Embryonic facial prominence (tissue), 1 donor: ENCODE results near the gene CD34.
"Not testable (repeated sequence)": the region's sequence is repeated elsewhere in the genome, so short reads cannot be mapped to it uniquely, and the experiment has no call there.

Experiments used
- DNase-seq: peaks from one replicate; pipeline ENCODE4 v3.0.0-alpha.2; 2016; ENCODE audit errors: extremely low spot score

Gene CD34, protein sequence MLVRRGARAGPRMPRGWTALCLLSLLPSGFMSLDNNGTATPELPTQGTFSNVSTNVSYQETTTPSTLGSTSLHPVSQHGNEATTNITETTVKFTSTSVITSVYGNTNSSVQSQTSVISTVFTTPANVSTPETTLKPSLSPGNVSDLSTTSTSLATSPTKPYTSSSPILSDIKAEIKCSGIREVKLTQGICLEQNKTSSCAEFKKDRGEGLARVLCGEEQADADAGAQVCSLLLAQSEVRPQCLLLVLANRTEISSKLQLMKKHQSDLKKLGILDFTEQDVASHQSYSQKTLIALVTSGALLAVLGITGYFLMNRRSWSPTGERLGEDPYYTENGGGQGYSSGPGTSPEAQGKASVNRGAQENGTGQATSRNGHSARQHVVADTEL

DNA sequence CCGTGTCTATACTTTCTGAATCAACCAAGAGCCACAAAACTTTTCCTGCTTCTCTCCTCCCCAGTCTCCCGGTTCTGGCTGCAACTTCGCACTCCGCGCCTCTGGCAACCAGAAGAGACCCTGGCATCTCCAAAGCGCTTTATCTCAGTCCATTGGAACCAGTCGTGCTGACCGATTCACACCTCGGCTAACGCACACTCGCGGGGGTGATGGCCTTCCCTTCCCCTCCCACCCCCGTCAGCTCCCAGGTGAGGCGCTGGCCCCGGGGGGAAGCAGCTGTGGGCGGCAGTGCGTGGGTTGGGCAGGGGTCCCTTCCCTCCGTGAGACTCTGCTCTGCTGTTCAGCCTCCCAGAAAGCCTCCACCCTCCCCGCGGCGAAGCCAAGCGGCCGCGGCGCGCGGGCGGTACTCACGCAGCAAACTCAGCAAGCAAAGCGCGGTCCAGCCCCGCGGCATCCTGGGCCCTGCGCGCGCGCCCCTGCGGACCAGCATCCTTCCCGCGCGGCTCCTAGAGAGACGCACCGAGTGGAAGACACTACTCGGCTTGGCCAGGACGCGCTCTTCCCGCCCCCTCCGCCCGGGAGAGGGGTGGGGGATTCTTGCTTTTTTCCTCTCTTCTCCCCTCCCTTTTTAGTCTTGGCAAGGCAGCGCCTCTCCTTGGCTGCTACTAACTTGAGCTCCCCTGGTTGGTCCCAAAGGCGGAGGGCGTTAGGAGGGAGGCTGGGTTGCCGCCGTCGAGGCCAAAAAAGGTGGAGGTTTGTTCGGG, at the start of gene CD34:
Gene CD34, minus strand, starts transcription at position 535 of the 764 bp plus-strand sequence. Its CDS starts 45 bp downstream, at position 490.
- no peak for DNase-seq

DNA sequence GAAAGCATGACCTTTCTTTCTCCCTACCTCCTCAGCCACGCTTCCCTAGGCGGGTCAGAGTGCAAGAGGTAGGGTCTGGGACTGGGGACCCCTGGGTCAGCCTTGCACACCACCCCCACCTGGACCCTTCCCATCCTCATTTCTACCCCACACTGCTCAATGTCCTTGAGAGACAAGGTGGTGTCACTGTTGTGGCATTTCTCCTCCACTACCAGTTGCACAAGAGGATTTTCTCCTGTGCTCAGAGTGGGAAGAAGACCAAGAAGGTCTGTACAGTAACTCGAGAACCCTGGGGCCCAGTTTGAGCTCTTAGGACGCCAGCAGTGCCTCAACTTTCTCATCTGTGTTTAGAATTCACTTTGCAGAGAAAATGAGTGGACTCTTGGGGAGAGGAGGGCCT, 49.4 kb upstream of the CD34 start:
- DNase-seq, result no peak

DNA sequence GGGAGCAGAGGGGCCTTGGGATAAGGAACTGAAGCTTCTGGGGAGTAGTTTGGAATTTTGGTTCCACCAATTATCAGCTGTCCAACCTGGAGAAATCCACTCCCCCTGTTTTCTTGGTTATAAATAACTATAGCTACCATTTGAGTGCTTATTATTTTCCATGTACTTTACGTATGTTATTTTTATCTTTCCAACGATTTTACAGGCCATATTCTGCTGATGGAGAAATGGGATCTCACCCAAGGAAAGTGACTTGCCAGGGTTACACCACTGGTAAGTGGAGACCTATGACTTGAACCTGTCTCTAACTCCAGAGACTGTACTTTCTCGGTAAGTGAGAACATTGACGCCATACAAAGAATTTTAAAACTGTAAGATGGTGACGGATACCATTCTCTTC, 49.0 kb upstream of the CD34 start:
- no peak for DNase-seq

DNA sequence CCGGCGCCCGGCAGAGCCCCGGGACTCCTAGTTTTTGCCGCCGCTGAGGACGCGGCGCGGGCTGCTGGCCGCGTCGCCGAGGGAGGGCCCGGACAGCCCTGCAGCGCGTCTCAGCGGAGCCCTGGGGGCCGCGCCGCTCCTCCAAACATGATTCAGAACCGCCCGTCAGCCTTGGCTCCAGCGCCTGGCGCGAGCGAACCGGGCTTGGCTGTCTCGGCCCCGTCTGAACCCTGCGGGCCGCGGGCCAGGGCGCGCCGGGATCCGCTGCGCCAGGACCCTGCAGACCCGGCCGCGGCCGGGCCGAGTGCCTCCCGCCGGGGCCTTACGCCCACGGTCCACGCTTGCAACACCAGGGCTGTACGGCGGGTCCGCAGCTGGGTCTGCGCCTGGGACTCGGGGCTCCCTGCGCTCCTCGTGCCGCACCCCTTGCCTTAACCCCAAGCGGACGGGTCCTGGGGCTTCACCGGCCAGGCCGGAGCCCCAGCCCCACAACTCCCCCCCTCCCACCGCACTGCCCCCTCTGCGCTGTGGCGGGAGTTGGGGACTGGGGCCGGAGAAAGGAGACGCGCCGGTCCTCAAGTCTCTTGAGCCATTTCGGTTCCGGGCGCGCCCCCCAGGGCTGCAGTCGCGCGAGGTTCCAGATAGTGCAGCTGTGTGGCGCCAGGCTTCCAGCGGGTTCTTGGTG, 48.4 kb upstream of the CD34 start:
- no peak for DNase-seq

DNA sequence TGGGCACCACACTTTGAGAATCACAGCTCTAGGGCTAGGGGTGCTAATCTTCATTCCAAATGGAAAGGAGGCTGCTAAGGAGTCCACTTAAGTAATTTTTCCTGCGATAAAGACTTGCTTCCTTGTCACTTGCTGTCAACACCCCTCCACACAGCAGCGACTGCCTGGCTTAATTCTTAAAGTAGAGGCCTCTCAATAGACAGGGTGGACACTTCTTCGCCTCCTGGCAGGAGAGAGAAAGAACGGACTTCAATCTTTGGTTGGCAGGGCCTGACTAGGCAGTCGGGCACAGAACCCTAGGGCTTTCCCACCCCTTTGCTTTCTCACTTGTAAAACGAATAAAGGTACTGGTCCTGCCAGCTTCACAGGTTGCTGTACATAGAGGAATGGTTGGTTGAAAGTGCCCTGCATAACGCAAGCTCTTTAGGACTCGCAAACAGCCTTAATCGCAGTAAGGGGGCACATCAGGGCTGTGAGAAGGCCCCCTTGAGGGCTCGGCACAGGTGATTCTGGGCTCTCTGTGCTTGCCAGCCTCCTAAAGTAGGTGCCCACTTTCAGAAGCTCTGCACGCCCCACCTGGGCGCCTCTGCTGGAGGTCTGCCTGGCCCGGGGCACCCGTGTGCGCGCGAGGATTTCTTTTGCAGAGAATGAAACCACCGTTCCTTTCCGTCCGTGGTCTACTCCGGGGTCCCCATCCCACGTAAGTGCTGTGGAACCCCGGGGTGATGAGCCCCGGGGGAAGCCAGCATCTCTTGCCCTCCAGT, 47.6 kb upstream of the CD34 start:
- DNase-seq, result no peak

DNA sequence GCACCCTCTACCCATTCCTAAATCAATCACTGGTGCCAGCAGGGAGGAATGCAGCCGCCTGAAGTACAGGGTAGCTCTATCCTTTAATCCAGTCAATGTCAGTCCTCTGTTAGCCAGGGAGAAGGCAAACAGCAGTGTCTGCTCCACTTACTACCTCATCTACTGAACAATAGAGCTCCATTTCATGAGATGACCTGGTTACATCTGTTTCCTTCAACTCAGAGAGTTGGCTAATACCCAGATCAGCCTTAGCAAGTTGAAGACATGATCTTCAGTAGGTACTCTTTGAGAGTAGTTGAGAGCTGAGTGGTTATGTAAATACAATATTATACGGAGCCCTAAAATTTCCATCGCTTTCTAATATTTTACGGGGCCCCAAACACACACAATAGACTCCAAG, 46.1 kb upstream of the CD34 start:
- DNase-seq, result no peak

DNA sequence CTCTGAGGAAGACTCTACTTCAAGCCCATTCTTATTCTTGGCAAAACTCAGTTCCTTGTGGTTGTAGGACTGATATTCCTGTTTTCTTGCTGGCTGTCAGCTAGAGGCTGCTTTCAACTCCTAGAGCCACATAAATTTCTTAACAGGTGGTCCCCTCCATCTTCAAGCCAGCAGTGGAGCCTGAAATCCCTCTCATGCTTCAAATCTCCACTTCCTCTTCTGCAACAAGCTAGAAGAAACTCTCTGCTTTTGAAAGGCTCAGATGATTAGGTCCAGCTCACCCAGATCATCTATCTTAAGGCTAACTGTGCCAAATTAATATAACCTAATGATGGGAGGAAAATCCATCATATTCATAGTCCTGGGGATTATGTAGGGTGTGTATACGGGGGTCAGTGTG, 43.2 kb upstream of the CD34 start:
- DNase-seq, result no peak

DNA sequence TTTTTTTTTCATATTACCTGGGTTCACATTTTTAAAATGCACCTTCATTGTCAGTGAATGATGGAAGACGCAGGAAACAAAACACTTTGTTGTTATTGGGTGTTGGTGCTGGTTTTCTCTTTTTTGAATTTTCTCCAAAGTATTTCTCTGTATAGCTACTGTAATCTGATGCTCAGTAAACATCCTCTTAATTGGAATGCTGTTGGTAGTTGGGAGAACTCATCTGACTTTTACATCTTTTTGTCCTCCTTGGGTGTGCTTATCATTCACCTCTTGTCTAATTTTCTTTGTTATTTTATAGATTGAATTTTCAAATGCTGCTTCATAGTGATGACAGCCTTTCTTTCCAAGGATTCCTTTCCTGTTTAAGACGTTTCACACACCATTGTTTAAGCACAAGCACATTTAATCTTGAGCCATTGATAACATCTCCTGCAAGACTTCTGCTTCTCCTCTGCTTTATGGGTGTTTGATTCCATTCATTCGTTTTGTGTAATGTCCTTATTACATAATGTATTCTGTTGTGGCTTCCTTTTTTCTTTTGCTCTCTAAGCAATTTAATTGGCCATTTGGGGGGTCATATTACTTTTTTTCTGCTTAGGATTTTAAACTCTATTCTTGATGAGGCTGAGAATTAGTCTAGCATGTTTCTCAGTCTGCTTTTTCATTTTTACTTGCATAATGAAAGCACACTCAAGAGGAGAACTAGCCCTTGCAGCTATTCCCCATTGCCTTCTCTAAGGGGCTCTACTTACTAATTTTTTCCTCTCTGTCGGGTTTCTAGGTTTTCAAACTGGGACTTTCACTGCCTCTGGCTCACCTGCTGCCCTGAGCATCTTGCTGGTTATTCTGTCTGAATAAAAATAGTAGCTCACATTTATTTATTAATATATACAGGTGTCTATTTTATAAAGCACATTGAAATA, 42.0 kb upstream of the CD34 start:
- no peak for DNase-seq

DNA sequence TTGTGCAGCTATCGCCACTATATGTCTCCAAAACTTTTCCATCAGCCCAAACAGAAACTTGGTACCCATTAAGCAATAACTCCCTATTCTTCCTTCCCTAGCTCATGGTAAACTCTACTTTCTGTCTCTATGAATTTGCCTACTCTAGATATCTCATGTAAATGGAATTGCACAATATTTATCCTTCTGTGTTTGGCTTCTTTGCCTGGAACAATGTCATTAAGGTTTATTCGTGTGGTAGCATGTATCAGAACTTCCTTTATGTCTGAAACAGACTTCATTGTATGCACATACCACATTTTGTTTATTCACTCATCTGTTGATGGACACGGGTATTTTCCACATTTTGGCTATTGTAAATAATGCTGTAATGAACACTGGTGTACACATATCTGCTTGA, 40.7 kb upstream of the CD34 start:
- DNase-seq, result no peak

DNA sequence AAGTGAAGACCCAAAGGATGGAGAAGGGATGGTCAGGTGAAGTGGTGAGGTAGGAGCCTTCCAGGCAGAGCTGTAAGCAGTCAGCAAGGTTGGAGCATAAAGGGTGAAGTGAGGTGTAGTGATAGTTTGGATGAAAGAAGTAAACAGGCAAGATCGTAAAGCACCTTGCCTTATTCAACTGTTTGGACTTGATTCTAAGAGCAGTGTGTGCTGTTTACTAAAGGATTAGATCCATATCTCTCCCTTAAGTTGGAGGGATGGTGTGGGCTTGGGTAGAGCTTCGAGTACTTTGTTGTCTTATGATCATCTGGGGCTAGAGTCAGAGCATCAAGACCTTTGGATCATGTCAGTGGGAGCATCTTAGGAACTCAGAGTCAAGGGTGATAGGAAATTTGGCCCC, 39.8 kb upstream of the CD34 start:
- DNase-seq, result no peak

DNA sequence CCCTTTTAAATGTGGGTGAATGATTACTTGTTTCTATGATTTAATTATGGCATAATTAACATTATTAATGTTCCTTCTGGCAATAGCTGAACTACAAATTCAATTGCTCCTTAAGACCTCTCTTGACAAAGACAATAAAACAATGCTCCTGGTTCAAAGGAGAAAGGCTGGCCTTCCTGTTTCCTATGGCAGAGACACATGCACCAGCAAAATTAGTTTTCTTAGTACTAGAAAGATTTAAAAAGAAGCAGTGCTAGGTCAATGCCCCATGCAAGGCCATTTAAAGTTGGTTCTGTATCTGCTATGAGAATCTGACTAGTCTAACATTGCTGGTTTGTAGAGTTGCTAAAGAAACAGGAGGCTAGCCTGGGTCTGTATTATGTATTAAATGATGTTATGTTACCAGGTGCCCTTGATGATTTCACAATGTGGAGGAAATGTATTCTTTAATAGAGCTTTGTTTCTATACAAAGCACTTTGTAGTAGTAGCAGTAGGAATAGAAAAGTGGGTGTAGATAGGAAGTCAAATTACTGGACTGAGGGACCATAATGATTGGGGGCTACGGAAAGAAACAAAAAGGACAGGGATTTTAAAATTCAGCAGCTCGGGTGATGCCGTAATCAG, 38.8 kb upstream of the CD34 start:
- no peak for DNase-seq

DNA sequence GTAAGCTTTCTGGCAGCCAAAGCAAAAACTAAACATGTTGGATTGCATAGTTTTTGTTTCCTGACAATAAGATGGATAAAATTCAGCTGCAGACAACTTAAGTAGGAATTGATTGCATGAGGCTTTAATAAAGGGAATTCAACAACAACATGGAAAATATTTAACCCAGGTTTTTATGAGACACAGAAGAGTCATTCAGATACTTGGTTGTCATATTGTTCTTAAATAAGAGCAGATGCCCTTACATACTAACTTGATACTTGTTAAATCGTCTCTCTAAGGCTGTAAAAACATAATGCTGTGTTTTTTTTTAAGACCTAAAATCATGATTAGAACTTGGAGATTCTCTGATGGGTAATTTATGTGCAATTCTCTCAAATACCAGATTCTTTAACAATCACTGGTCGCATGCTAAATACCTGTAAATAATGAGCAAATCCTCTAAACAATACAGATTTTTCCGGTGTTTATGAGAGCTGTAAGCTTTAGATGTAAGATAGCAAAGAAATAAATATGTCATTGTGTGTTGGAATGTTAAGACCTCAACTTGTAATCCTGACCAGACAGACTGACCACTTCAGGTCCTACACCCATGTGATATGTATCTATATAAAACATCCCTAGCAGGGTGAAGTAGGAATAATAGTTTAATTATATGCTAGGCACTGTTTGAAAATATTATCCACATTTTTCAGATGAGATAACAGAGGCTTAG, 37.8 kb upstream of the CD34 start:
- no peak for DNase-seq

DNA sequence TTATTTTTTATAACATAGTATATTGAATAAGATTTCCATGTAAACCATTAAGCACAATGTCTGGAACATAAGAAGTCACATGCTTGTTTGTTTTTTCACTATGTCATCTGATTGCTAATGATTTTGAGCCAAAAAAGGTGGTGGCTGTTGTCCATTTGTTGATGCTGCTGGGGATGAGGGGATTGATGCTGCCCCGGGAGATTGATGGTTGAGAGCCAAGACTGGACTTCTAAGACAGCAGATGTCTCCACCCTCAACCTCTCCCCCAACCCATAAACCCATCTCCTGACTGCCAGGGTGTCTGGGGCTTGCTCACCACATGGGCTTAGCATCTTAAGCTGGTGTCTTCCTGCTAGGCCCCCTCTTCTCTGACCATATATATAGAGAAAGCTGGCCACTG, 35.8 kb upstream of the CD34 start:
- DNase-seq, result no peak

DNA sequence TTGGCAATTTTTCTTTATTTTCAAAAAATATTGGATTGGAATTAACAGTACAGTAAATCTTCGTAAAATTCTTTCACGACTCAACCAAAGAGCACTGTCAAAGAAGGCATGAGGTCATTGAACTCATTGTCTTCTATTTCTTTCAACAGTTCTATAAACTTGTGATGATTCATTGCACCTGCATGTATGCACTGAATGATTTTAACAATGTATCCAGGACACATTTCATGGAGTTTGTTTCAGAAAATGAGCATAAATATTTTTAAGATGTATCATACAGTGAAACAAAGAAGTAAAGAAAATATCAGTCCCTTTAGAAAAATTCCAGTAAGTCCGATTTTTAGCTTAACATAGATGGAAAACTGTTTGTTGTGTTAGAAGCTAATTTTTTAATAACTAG, 33.6 kb upstream of the CD34 start:
- no peak for DNase-seq

DNA sequence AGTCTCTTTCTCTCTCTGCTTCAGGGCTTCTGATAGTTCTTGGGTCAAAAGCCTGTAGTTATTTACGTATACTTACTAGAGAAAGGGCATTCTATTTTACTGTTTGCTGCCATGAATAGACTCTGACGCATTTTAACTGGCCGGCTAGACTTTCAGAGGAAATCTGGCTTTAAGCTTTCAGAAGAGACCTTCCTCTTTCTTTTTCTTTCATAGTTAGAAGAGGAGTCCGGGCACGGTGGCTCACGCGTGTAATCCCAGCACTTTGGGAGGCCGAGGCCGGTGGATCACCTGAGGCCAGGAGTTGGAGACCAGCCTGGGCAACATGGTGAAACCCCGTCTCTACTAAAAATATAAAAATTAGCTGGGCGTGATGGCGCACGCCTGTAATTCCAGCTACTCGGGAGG, 31.4 kb upstream of the CD34 start:
- not testable (repeated sequence) for DNase-seq

DNA sequence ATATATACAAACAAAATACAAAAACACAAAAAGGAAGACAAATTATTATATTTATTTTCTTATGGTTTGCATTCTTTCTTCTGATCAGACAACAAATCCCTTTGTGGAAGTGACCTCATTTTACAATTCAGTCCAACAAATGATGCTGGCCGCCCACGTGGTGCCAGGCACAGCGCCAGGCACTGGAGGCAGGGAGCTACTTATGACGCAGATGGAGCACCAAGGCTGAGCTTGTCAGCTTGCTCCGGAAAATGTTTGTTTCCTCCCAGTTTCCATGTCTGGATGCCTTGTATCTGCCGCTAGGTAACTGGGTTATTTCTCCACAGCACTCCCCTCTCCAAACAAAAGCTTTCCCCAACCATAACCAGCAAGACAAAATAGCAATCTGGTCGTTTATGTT, 30.7 kb upstream of the CD34 start:
- DNase-seq, result no peak

DNA sequence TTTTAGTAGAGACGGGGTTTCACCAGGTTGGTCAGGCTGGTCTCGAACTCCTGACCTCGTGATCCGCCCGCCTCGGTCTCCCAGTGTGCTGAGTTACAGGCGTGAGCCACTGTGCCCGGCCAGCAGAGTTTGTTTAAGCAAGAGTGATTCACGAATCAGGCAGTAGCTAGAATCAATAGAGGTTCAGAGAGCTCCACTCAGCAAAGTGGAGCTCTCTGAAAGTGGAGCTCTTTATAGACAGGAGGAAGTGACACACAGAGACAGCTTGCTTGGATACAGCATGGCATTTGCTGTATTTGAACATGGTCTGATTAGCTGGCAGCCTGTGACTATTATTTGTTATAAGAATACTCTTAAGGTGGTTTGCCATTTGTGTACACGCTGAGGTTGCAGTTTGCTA, 27.1 kb upstream of the CD34 start:
- DNase-seq, result no peak

DNA sequence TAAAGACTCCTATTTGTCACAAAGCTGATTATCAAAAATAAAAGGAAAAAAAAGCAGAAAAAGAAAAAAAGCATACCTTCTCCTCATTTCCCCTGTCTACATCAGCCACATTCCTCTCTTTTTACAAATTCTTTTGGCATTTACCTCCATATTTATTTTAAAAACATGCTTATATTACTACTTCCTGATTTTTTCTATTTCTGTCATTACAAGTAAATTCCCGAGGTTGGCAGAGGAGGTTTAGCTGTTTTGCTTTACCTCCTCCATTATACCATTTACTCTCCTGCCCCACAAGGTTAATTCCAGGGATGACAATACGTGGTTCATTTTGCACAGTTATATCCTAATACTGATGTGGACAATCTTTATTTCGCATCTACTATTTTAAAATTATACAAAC, 26.3 kb upstream of the CD34 start:
- no peak for DNase-seq

DNA sequence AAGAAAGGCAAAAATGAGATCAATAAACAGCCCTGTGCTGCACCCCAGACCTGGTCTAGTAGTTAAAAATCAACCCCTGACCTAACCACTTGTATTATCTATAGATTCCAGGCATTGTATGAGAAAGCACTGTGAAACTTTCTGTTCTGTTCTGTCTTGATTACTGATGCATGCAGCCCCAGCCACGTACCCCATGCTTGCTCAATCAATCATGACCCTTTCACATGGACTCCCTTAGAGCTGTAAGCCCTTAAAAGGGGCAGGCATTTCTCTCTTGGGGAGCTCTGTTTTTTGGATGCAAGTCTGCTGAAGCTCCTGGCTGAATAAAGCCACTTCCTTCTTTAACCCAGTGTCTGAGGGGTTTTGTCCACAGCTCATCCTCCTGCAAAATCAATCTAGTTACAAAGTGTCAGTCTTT, 24.2 kb upstream of the CD34 start:
- no peak for DNase-seq
